ENCODE measurements around the gene FBL. TPM values are rescaled to one million over a fixed set of nuclear protein-coding genes. Genes with fewer than 3 reads are reported as not detected.

FBL gene
- total RNA-seq, 2 donors from 2014 or later: 139 to 224 TPM

- H3K27me3 ChIP-seq (replicated peaks; ENCODE audit: insufficient read depth): no peaks in the 10 kb centered on the region
- WGBS: 92% methylated on average over 7 of the region's 7 CpGs
- DNase-seq (ENCODE audit: low spot score): no peak
- no peaks in the 10 kb centered on the region for H3K9me3 ChIP-seq
- H3K4me3 ChIP-seq: no peak overlapping the region
- intact Hi-C loops (cut with DNase I): no loop called here
- no peak overlapping the region for H3K27ac ChIP-seq
- TF ChIP-seq CTCF (IDR thresholded peaks at IDR 0.05) (no peak), POLR2AphosphoS5 (IDR thresholded peaks at IDR 0.05) (no peak), POLR2A (IDR thresholded peaks at IDR 0.05) (no peak)
- no peaks in the 10 kb centered on the region for H3K36me3 ChIP-seq
- H3K4me1 ChIP-seq (replicated peaks): no peaks in the 10 kb centered on the region
These were observed 6.7 kb upstream of the FBL start for GRCh38 chr19:39852882-39853281.

- WGBS: 98% methylated on average over 2 of the region's 2 CpGs
These were observed 4.7 kb upstream of the FBL start for GRCh38 chr19:39850892-39851291.

GRCh38 chr19:39848392-39848791 is 2.2 kb upstream of the FBL start:
- Histone ChIP-seq H3K9me3 (no peaks in the 10 kb centered on the region), H3K27me3 (replicated peaks; ENCODE audit: insufficient read depth) (no peaks in the 10 kb centered on the region), H3K4me3 (no peak overlapping the region), H3K4me1 (replicated peaks) (peaks cover 6% of the 10 kb centered on the region), H3K27ac (no peak overlapping the region), H3K36me3 (no peaks in the 10 kb centered on the region)
- TF ChIP-seq POLR2AphosphoS5 (IDR thresholded peaks at IDR 0.05) (no peak), CTCF (IDR thresholded peaks at IDR 0.05) (no peak), POLR2A (IDR thresholded peaks at IDR 0.05) (no peak)
- DNase-seq (ENCODE audit: low spot score): no peak
- 92% methylated on average over 4 of the region's 4 CpGs for WGBS
- intact Hi-C loops (cut with DNase I): loop anchor here (5.0 kb wide), 1 partner anchor 124 kb away; the partner anchor contains the start of gene PSMC4

More at GRCh38 chr19:39850892-39851291, 4.7 kb upstream of the FBL start:
- no peak overlapping the region for H3K27ac ChIP-seq
- no peak overlapping the region for H3K4me3 ChIP-seq
- no peak for DNase-seq (ENCODE audit: low spot score)
- no peaks in the 10 kb centered on the region for H3K4me1 ChIP-seq (replicated peaks)
- H3K27me3 ChIP-seq (replicated peaks; ENCODE audit: insufficient read depth): no peaks in the 10 kb centered on the region
- TF ChIP-seq CTCF (IDR thresholded peaks at IDR 0.05) (no peak), POLR2AphosphoS5 (IDR thresholded peaks at IDR 0.05) (no peak), POLR2A (IDR thresholded peaks at IDR 0.05) (no peak)
- intact Hi-C loops (cut with DNase I): no loop called here
- no peaks in the 10 kb centered on the region for H3K9me3 ChIP-seq
- no peaks in the 10 kb centered on the region for H3K36me3 ChIP-seq

- no peak for TF ChIP-seq CTCF (IDR thresholded peaks at IDR 0.05)
- no peak for TF ChIP-seq POLR2A (IDR thresholded peaks at IDR 0.05)
- TF ChIP-seq POLR2AphosphoS5 (IDR thresholded peaks at IDR 0.05): no peak
- Histone ChIP-seq H3K4me1 (replicated peaks) (peaks cover 6% of the 10 kb centered on the region), H3K9me3 (no peaks in the 10 kb centered on the region), H3K27ac (no peak overlapping the region), H3K27me3 (replicated peaks; ENCODE audit: insufficient read depth) (no peaks in the 10 kb centered on the region), H3K36me3 (no peaks in the 10 kb centered on the region), H3K4me3 (no peak overlapping the region)
- no peak for DNase-seq (ENCODE audit: low spot score)
- intact Hi-C loops (cut with DNase I): loop anchor here (5.0 kb wide), 1 partner anchor 125 kb away; the partner anchor contains the start of gene PSMC4
- 80% methylated on average over 6 of the region's 6 CpGs for WGBS
These were observed 1.3 kb upstream of the FBL start for GRCh38 chr19:39847525-39847924.

GRCh38 chr19:39846678-39847486 is 703 bp upstream of the FBL start:
- Histone ChIP-seq H3K36me3 (no peaks in the 10 kb centered on the region), H3K9me3 (no peaks in the 10 kb centered on the region), H3K27ac (peak overlapping the region; percentile 74 to 86), H3K27me3 (replicated peaks; ENCODE audit: insufficient read depth) (no peaks in the 10 kb centered on the region), H3K4me3 (peak overlapping the region; percentile 60 to 85), H3K4me1 (replicated peaks) (peaks cover 6% of the 10 kb centered on the region)
- TF ChIP-seq CTCF (IDR thresholded peaks at IDR 0.05) (no peak), POLR2A (IDR thresholded peaks at IDR 0.05) (no peak), POLR2AphosphoS5 (IDR thresholded peaks at IDR 0.05) (no peak)
- WGBS: 45% methylated on average over 12 of the region's 12 CpGs
- intact Hi-C loops (cut with DNase I): loop anchor here (5.0 kb wide), 1 partner anchor 125 kb away; the partner anchor contains the start of gene PSMC4
- DNase-seq (ENCODE audit: low spot score): no peak

All from prostate gland (tissue), 2 donors.